Measurements from ENCODE around the gene MEAF6.
"Not testable (repeated sequence)": the region's sequence is repeated elsewhere in the genome, so short reads cannot be mapped to it uniquely, and the experiment has no call there.

The MEAF6 gene

GRCh38 chr1:37514350-37515184, at the start of gene MEAF6:
MEAF6 (minus strand) TSS chr1:37514766; CDS start chr1:37514746, 20 bp downstream.
- peak; percentile 57 to 69 for DNase-seq (ENCODE audit: low read depth in 2 of 2)

GRCh38 chr1:37562984-37563383, 48.4 kb upstream of the MEAF6 start:
- DNase-seq (ENCODE audit: low read depth in 2 of 2): no peak

- no peak for DNase-seq (ENCODE audit: low read depth in 2 of 2)
Observed at GRCh38 chr1:37561133-37562132, 46.9 kb upstream of the MEAF6 start.

- no peak for DNase-seq (ENCODE audit: low read depth in 2 of 2)
Observed at GRCh38 chr1:37560401-37561132, 46.0 kb upstream of the MEAF6 start.

- DNase-seq (ENCODE audit: low read depth in 2 of 2): not testable (repeated sequence)
Observed at GRCh38 chr1:37559957-37560379, 45.4 kb upstream of the MEAF6 start.

- DNase-seq (ENCODE audit: low read depth in 2 of 2): no peak
Observed at GRCh38 chr1:37559080-37559479, 44.5 kb upstream of the MEAF6 start.

GRCh38 chr1:37558411-37558810, 43.8 kb upstream of the MEAF6 start:
- DNase-seq (ENCODE audit: low read depth in 2 of 2): no peak

- no peak for DNase-seq (ENCODE audit: low read depth in 2 of 2)
Observed at GRCh38 chr1:37557402-37557801, 42.8 kb upstream of the MEAF6 start.

GRCh38 chr1:37556712-37557196, 42.2 kb upstream of the MEAF6 start, which contains the start of gene DNALI1:
DNALI1 (plus strand) TSS chr1:37556940; CDS start chr1:37556995, 55 bp downstream.
- DNase-seq (ENCODE audit: low read depth in 2 of 2): no peak

- peak; percentile 71 for DNase-seq (ENCODE audit: low read depth in 2 of 2)
Observed at GRCh38 chr1:37553927-37554808, 39.6 kb upstream of the MEAF6 start, which contains the start of gene SNIP1. SNIP1 (minus strand) TSS chr1:37554293; CDS start chr1:37554229, 64 bp downstream.

- no peak for DNase-seq (ENCODE audit: low read depth in 2 of 2)
Observed at GRCh38 chr1:37553598-37553926, 39.0 kb upstream of the MEAF6 start.

GRCh38 chr1:37549341-37549740, 34.8 kb upstream of the MEAF6 start:
- DNase-seq (ENCODE audit: low read depth in 2 of 2): no peak

- no peak for DNase-seq (ENCODE audit: low read depth in 2 of 2)
Observed at GRCh38 chr1:37545019-37545418, 30.5 kb upstream of the MEAF6 start.

- DNase-seq (ENCODE audit: low read depth in 2 of 2): no peak
Observed at GRCh38 chr1:37544530-37544929, 30.0 kb upstream of the MEAF6 start.

GRCh38 chr1:37540036-37540785, 25.6 kb upstream of the MEAF6 start:
- DNase-seq (ENCODE audit: low read depth in 2 of 2): no peak

GRCh38 chr1:37539154-37539553, 24.6 kb upstream of the MEAF6 start:
- not testable (repeated sequence) for DNase-seq (ENCODE audit: low read depth in 2 of 2)

- DNase-seq (ENCODE audit: low read depth in 2 of 2): no peak
Observed at GRCh38 chr1:37537378-37537777, 22.8 kb upstream of the MEAF6 start.

- no peak for DNase-seq (ENCODE audit: low read depth in 2 of 2)
Observed at GRCh38 chr1:37533317-37534093, 18.9 kb upstream of the MEAF6 start.

Data from stimulated activated CD4-positive, alpha-beta T cell treated with anti-CD3 and anti-CD28 coated beads, Interleukin-1b, Interleukin-23, amount 100 ng/mL, for 1 hour (primary cell).